D721Med (cell line): ENCODE data around the gene SGCD.

Source experiments
- DNase-seq: peaks from one replicate; pipeline ENCODE4 v3.0.0; 2011; ENCODE audit warnings: low spot score; ENCODE audit not compliant: insufficient read length
- FAIRE-seq: peaks from 2 replicates; lab custom pipeline; 2011; peaks lifted over from hg19 to GRCh38; lab: Jason Lieb, UNC
- CTCF ChIP-seq: IDR thresholded peaks from 2 replicates; pipeline ENCODE4 v1.5.1; 2012; ENCODE audit warnings: mild to moderate bottlenecking, control low read depth; ENCODE audit not compliant: insufficient read depth; ENCODE audit errors: missing control alignments

SGCD gene

DNA sequence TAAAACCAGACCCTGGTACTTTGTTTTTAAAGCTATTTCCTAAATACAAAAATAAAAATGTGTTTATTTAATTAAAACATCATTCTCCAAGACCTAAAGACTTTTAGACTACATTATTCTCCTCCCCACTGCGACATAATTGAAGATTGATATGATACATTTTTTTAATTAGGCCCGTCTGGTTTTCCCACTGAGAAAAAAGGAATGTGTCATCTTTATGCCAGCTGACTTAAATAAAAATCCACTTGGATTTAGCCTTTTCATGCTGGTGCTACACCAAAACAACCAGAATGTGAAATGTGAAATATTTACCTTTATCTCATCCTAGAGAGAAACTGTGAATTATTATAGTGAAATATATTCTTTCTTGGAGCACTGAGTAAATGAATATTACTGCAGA lies 367.6 kb downstream of the SGCD start:
- DNase-seq, result no peak
- TF ChIP-seq CTCF, result no peak
- FAIRE-seq, result no peak

DNA sequence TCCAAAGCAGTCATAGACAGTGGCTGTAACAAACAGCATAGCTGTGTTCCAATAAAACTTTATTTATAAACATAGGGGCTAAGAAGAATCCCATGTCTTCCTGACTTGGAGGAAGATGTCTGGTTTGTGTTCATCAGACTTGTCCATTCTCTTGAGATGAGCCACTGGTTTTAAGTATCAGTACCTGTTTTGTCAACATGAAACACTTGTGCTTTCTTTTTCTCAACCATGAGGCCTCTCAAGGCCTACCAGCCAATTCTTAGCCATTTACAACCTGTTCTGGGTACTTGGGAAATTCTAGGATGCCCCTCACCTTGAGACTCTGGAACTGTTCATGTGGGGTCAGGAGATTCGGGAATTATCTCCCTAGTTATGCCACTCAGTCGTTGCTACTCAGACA lies 368.8 kb downstream of the SGCD start:
- DNase-seq (no peak), FAIRE-seq (no peak)
- no peak for TF ChIP-seq CTCF

DNA sequence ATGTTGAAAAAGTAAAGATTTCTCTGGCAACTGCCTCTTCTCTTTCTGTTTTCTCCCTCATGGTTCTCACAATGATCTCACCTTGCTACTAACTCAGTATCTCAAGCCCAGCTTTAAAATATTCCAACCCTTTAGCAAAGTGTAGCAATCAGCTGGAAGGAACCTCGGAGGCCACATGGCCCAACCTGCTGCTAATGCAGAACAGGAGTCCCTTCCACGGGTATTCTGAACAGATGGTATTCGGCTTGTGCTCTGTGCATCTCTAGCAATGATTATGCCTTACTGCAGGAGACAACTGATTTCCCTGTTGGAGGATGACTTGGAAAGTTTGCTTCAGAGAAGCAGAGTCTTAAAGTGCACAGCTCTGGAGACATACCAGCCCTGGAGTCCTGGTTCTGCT lies 371.4 kb downstream of the SGCD start:
- DNase-seq (no peak), FAIRE-seq (no peak)
- no peak for TF ChIP-seq CTCF

DNA sequence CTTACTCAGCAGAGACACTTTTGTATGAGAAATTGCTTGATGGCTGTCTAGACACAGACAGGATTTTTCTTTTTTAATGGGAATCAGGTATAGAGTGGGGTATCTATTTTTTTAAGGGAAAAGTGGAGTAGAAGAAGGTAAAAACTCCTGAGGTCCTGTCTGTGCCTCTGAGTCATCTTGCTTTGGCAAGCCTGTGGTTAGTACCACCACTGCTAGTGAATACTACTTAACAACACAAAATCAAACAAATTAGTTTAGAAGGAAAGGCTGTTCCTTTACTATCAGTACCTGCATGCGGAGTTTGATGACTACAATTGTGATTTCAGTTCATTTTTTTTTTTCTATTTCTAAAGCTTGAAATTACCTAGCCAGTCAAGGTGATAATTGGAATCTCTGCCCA lies 372.2 kb downstream of the SGCD start:
- DNase-seq (no peak), FAIRE-seq (no peak)
- no peak for TF ChIP-seq CTCF

- DNase-seq, result no peak
- no peak for FAIRE-seq
- TF ChIP-seq CTCF, result no peak
Observed at GRCh38 chr5:156704139-156704538, 377.2 kb downstream of the SGCD start.

DNA sequence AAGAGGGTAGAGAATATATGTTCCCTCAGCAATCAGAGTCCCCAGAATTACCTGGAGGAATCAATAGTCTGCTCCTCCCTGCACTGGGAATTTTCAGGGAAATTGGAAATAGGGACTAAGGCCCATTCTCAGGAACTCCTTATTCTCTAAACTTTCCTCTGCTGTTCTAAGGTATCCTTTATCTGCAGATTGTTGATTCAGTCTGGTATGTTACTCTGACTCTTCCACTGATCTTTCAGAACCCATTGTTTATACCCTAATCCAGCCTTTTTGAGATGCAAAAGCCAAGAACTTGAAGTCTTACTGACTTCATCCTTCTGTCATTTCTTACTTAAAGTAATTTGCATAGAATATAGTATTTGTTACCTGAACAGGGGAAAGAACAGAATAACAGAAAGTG lies 379.7 kb downstream of the SGCD start:
- FAIRE-seq (no peak), DNase-seq (no peak)
- no peak for TF ChIP-seq CTCF

DNA sequence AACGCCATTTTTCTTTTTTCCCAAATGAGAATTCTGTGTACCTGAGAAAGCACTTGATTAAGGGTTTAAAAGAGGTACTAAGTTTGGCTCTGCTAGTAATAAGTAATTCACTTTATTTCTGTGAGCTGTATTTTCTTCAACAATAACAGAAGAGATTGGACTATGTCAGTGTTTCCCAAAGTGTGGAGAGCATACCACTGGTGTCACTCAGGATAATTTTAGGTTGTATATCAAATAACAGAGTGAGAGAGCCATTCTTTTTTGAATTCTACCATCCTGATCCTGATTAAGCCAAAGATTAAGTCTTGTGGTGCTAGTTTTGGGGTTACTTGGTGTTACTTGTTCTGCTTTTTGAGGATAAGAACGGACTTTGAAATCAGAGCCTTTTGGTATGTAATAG lies 380.8 kb downstream of the SGCD start:
- DNase-seq (no peak), FAIRE-seq (no peak)
- TF ChIP-seq CTCF, result no peak
